ENCODE results near the gene SPTLC3.

Gene SPTLC3

DNA sequence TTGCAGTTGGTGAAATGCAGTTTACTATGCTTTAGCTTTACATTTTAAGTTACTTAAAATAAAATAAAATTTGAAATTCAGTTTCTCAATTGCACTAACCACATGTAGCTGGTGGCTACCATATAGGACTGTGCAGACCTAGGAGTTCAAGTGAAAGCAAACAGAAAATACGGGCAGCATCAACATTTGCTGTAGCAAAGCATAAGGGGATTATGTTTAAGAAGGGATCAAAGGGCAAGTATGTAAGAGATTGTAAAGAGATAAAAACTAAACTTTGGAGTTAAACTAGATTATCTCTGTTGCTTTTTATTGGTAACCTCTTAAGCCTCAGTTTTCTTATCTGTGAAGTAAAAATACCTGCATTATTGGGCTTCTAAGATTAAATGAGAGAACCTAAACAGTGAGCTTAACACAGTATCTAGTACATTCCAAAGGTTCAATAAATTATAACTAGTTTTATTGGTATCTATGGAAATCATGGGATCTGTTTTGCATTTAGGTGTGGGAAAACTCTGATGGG is 81.2 kb downstream of the SPTLC3 start:
- H3K4me3 ChIP-seq (ENCODE audit: low read depth, low read length): no peak overlapping the region
- TF ChIP-seq CTCF (IDR thresholded peaks at IDR 0.05; ENCODE audit: borderline replicate concordance, insufficient read depth, low read depth, low read length): no peak

DNA sequence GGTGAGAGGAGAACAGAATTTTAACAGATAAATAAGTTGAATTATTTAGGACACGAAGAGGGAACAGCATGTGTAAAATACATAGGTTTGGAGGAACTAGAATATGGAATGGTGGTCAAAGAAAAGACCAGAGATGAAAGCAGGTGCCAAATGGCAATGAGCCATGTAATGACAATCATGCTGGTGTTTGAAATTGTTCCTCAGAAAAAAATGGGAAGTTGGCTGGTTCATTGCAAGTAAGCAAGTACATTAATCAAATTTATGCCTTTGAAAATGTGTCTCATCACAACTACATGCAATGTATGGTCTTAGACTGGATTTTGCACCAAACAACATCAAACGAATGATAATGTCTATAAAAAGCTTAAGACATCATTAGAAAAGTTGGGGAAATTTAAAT is 83.3 kb downstream of the SPTLC3 start:
- H3K4me3 ChIP-seq (ENCODE audit: low read depth, low read length): no peak overlapping the region
- TF ChIP-seq CTCF (IDR thresholded peaks at IDR 0.05; ENCODE audit: borderline replicate concordance, insufficient read depth, low read depth, low read length): no peak

DNA sequence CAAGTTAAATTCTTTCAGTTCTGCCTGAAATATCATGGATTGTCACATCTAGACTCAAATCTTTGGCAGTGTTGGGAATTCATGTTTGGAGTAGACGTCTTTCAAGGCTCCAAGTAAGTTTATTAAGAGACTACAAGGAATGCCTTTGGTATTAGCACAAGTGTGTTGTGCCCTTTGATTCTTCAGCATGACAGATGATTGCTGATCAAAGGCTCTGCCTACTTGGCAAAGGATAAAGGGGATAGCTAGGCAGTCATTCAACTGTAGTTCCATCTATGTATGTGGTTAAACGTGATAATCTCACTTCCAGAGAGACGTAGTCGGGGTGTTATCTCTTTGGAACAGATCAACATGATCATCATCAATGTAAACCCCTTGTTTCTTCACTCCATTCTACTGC is 86.2 kb downstream of the SPTLC3 start:
- TF ChIP-seq CTCF (IDR thresholded peaks at IDR 0.05; ENCODE audit: borderline replicate concordance, insufficient read depth, low read depth, low read length): no peak
- no peak overlapping the region for H3K4me3 ChIP-seq (ENCODE audit: low read depth, low read length)

GRCh38 chr20:13098720-13099355 is 90.1 kb downstream of the SPTLC3 start:
- TF ChIP-seq CTCF (IDR thresholded peaks at IDR 0.05; ENCODE audit: borderline replicate concordance, insufficient read depth, low read depth, low read length): no peak
- H3K4me3 ChIP-seq (ENCODE audit: low read depth, low read length): no peak overlapping the region

- no peak for TF ChIP-seq CTCF (IDR thresholded peaks at IDR 0.05; ENCODE audit: borderline replicate concordance, insufficient read depth, low read depth, low read length)
- no peak overlapping the region for H3K4me3 ChIP-seq (ENCODE audit: low read depth, low read length)
Observed at GRCh38 chr20:13099676-13100075, 90.9 kb downstream of the SPTLC3 start.

DNA sequence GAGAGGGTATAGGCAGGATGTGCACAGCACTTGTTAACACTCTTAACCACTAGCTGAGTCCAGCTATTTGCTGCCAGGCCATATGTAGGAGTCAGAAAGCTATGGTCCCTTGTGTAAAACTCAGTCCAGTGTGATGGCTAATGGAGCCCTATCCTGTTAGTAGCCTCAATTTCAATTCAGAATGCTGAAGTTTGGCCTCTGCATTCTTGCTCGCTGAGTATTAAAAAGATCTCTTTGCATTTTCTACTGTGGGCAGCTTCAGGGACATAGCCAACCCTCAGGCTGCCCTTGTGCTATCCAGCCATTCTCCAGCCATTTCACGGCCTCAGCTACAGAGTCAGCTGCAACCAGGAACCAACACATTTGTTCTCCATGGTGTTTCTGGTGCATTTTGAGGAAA is 92.5 kb downstream of the SPTLC3 start:
- H3K4me3 ChIP-seq (ENCODE audit: low read depth, low read length): no peak overlapping the region
- TF ChIP-seq CTCF (IDR thresholded peaks at IDR 0.05; ENCODE audit: borderline replicate concordance, insufficient read depth, low read depth, low read length): no peak

DNA sequence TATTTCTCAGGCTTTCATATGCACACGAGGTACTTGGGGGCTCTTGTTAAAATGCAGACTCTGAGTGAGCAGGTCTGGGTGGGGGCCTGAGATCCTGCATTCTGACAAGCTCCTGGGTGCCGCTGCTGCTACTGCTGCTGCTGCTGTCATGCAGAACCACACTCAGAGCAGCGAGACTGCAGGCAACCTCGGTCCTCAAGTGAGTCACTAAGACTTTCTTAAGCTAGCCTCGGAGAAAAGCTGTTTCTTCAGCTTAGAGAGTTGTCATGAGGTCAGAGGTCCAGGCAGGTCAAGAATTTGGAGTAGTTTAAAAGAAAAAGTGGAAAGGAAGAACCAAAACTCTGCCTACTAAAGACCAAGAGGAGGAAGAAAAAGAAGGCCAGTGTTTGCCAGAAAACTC is 92.9 kb downstream of the SPTLC3 start:
- H3K4me3 ChIP-seq (ENCODE audit: low read depth, low read length): no peak overlapping the region
- TF ChIP-seq CTCF (IDR thresholded peaks at IDR 0.05; ENCODE audit: borderline replicate concordance, insufficient read depth, low read depth, low read length): no peak

Data from GM12875 (cell line).